CD8-positive, alpha-beta memory T cell (primary cell): ENCODE data around the gene PITRM1. TPM values are rescaled to one million over a fixed set of nuclear protein-coding genes. Genes with fewer than 3 reads are reported as not detected.

Source experiments
- CTCF ChIA-PET: fragments of 350-600 bp; sonication (Branson Sonifier 250); formaldehyde crosslinking; loops from one replicate; lab custom pipeline; 2021; ENCODE audit warnings: antibody characterized with exemption; lab: Charles Lee
- POLR2A ChIA-PET: fragments of 350-600 bp; sonication (Branson Sonifier 250); formaldehyde crosslinking; loops from one replicate; lab custom pipeline; 2021; ENCODE audit warnings: antibody characterized with exemption; lab: Charles Lee
- DNase-seq, 5 donors: peaks; one replicate each; pipeline versions ENCODE4 v3.0.0 to v3.0.0-alpha.2; 2020 to 2022; ENCODE audit warnings: mixed read lengths in 1 of 5
- H3K27ac ChIP-seq: one replicate; pipeline ENCODE4 v1.7.0; 2013; ENCODE audit warnings: low read depth, mild to moderate bottlenecking, low read length, moderate library complexity
- H3K27me3 ChIP-seq: 2 replicates; pipeline ENCODE4 v1.7.0; 2013; ENCODE audit warnings: low read length, mild to moderate bottlenecking; ENCODE audit not compliant: insufficient read depth, poor library complexity, severe bottlenecking
- H3K36me3 ChIP-seq: 2 replicates; pipeline ENCODE4 v1.7.0; 2013; ENCODE audit warnings: mild to moderate bottlenecking, low read length, moderate library complexity; ENCODE audit not compliant: insufficient read depth
- H3K4me1 ChIP-seq: 2 replicates; pipeline ENCODE4 v1.7.0; 2013; ENCODE audit warnings: mild to moderate bottlenecking, low read length, moderate library complexity; ENCODE audit not compliant: insufficient read depth
- H3K4me3 ChIP-seq: 2 replicates; pipeline ENCODE4 v1.7.0; 2013; ENCODE audit warnings: mild to moderate bottlenecking, low read length
- H3K9me3 ChIP-seq: 2 replicates; pipeline ENCODE4 v1.7.0; 2013; ENCODE audit warnings: mild to moderate bottlenecking, low read length
- H3K27ac Mint-ChIP-seq, 8 donors: one replicate each; pipeline ENCODE4 v1.8.0; 2020 to 2021; ENCODE audit warnings: mixed read lengths in 8 of 8, mild to moderate bottlenecking in 6 of 8, inconsistent platforms in 3 of 8, moderate library complexity in 3 of 8
- H3K27me3 Mint-ChIP-seq, 2 donors: one replicate each; pipeline ENCODE4 v1.8.0; 2020 to 2021; ENCODE audit warnings: mixed read lengths in 2 of 2, mild to moderate bottlenecking in 1 of 2, moderate library complexity in 1 of 2
- H3K36me3 Mint-ChIP-seq, 3 donors: one replicate each; pipeline ENCODE4 v1.8.0; 2020 to 2021; ENCODE audit warnings: mixed read lengths in 3 of 3, inconsistent platforms in 1 of 3, mild to moderate bottlenecking in 1 of 3
- H3K4me1 Mint-ChIP-seq, 3 donors: one replicate each; pipeline ENCODE4 v1.8.0; 2020 to 2021; ENCODE audit warnings: mixed read lengths in 3 of 3, inconsistent platforms in 1 of 3, mild to moderate bottlenecking in 1 of 3
- H3K4me3 Mint-ChIP-seq, 7 donors: one replicate each; pipeline ENCODE4 v1.8.0; 2020 to 2021; ENCODE audit warnings: mixed read lengths in 7 of 7, mild to moderate bottlenecking in 6 of 7, moderate library complexity in 4 of 7, inconsistent platforms in 2 of 7
- H3K9me3 Mint-ChIP-seq, 5 donors: one replicate each; pipeline ENCODE4 v1.8.0; 2020 to 2022; ENCODE audit warnings: mixed read lengths in 5 of 5, mild to moderate bottlenecking in 3 of 5, moderate library complexity in 2 of 5, inconsistent platforms in 1 of 5
- polyA plus RNA-seq: library from polyadenylated mRNA; unstranded; fragments of 300-500 nt; fragmentation: Illumina TruSeq; gene quantifications from one replicate; pipeline ENCODE4 v1.2.3, GENCODE V29; 2021
- total RNA-seq, 2 experiments: library from RNA; stranded (reverse); gene quantifications; one replicate each; pipeline ENCODE4 v1.2.3, GENCODE V29; 2021

Gene PITRM1
- total and polyA plus RNA-seq, 3 experiments from 2014 or later = 49.1 to 132 (median 132) TPM

DNA sequence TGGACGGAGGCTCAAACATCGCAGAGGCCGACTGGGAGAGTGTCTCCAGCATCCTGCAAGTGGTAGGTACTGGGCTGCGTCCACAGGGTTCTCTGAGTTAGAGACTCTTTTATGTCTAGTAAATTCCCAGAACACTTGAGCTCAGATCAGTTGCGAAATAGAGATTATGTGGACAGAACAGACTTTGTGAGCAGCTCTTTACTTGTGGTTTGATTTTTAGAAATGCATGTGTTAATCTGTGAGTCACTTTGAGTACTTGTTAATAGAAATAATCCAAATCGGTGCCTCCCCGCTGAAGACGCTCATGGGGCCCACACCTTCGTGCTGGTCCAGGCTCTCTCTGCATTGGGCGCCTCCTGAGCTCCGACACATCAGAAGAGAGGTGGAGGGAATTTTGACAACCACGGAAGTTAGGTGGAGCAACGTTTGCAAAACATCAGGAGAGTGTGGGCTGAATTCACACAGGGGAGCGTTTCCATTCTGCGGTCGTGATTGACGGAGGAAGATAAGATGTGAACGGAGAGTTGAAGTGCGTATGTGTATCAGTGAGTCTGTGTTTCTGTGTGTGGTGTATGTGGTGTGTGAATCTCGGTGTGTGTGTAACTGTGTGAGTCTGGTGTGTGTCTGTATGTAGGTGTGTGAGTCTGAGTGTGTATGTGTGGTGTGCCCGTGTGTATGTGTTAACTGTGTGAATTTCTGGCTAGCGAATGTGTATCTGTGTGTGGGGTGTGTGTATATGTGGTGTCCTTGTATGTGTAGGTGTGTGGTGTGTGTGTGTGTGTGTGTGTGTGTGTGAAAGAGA is 73.1 kb downstream of the PITRM1 start:
- Histone ChIP-seq H3K36me3 (peaks cover 16% of the 10 kb centered on the region), H3K27me3 (no peaks in the 10 kb centered on the region), H3K4me3 (no peak overlapping the region), H3K4me1 (peaks cover 9% of the 10 kb centered on the region), H3K9me3 (no peaks in the 10 kb centered on the region), H3K27ac (no peak overlapping the region)
- DNase-seq = no peak
- ChIA-PET CTCF (no interaction called here), POLR2A (no interaction called here)
- Mint-ChIP-seq H3K4me1 (peaks cover 23 to 32% (median 29%) of the 10 kb centered on the region in 3 donors), H3K4me3 (no peak overlapping the region), H3K27me3 (no peaks in the 10 kb centered on the region), H3K9me3 (no peaks in the 10 kb centered on the region), H3K27ac (peak overlapping the region in 1 of 8 donors; percentile 1), H3K36me3 (peaks cover 10 to 55% (median 23%) of the 10 kb centered on the region in 3 donors)

DNA sequence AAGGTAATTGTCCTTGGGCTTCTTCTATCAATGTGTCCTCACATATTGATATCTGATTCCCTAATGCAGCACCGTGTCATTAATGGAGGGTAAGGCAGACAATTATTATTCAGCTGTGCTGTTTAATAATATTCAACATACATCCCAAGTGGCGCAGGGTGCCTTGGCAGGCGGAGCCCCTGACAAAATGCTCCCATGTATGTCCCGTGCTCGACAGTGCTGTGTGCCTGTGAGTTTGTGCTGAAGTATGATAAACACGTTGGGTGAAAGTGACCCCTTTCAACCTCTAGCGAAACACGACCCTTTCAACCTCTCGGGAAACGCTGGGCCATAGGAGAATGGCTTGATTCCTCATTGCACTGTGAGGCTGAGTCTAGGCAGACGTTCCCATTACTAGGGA is 73.9 kb downstream of the PITRM1 start:
- ChIA-PET POLR2A (no interaction called here), CTCF (no interaction called here)
- Mint-ChIP-seq H3K27me3 (no peaks in the 10 kb centered on the region), H3K9me3 (no peaks in the 10 kb centered on the region), H3K4me1 (peaks cover 31 to 41% (median 37%) of the 10 kb centered on the region in 3 donors), H3K4me3 (no peak overlapping the region), H3K36me3 (peaks cover 15 to 49% (median 17%) of the 10 kb centered on the region in 3 donors), H3K27ac (peak overlapping the region in 1 of 8 donors; percentile 51)
- no peak overlapping the region for H3K4me3 ChIP-seq
- H3K27me3 ChIP-seq = no peaks in the 10 kb centered on the region
- peaks cover 16% of the 10 kb centered on the region for H3K36me3 ChIP-seq
- H3K27ac ChIP-seq = no peak overlapping the region
- H3K9me3 ChIP-seq = no peaks in the 10 kb centered on the region
- no peak for DNase-seq
- peaks cover 9% of the 10 kb centered on the region for H3K4me1 ChIP-seq

DNA sequence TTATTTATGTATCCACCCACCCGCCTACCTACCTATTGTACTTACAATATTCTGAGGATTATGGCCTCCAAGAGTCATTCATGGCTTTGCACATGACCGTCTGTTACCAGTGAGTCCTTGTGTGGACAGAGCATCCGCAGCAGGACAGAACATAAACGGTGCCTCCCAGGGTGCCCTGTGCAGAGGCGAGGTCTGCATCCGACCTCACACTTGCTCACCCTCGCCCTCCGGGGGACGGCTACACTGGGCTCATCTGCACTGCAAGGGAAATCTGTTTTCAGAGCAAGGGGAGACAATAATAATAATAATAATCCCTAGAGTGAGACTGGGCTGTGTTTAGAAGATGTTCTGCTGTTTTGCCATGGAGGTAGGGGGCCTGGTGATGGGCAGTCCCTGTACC is 75.4 kb downstream of the PITRM1 start:
- Mint-ChIP-seq H3K4me1 (peaks cover 43 to 55% (median 53%) of the 10 kb centered on the region in 3 donors), H3K4me3 (no peak overlapping the region), H3K27ac (peak overlapping the region in 1 of 8 donors; percentile 61), H3K36me3 (peaks cover 10 to 38% (median 13%) of the 10 kb centered on the region in 3 donors), H3K9me3 (no peaks in the 10 kb centered on the region), H3K27me3 (no peaks in the 10 kb centered on the region)
- CTCF ChIA-PET = no interaction called here
- no peaks in the 10 kb centered on the region for H3K27me3 ChIP-seq
- H3K36me3 ChIP-seq = peaks cover 11% of the 10 kb centered on the region
- no peak for DNase-seq
- no peak overlapping the region for H3K4me3 ChIP-seq
- peaks cover 14% of the 10 kb centered on the region for H3K4me1 ChIP-seq
- H3K27ac ChIP-seq = no peak overlapping the region
- POLR2A ChIA-PET = no interaction called here
- no peaks in the 10 kb centered on the region for H3K9me3 ChIP-seq

DNA sequence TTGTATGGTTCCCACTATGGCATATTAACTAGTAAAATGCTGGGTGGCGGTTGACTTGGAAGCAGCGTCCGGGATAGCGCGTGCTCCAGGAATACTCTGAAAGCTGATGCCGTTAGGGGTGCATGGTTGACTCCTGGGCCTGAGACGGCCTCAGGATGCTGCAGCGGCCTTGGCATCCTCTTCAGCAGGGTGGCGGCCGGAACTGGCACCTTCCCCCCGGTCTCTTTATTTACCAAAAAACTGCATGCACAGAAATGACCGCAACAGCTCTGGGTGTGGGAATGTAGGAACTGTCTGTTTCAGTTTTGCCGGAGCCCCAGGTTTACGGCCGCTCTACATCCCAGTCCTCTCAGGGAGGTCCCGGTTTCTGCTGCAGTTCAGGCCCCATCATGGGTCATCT is 76.4 kb downstream of the PITRM1 start:
- peaks cover 18% of the 10 kb centered on the region for H3K4me1 ChIP-seq
- Mint-ChIP-seq H3K4me3 (peak overlapping the region in 4 of 7 donors; percentile 5 to 54 (median 27)), H3K4me1 (peaks cover 49 to 63% (median 61%) of the 10 kb centered on the region in 3 donors), H3K9me3 (no peaks in the 10 kb centered on the region), H3K36me3 (peaks cover 10 to 37% (median 10%) of the 10 kb centered on the region in 3 donors), H3K27ac (peak overlapping the region in 3 of 8 donors; percentile 17 to 64 (median 51)), H3K27me3 (no peaks in the 10 kb centered on the region)
- ChIA-PET CTCF (interaction anchor here (1.3 kb wide), 1 partner anchor 97 kb away, joined by 3 read pairs; no protein-coding TSS in a partner anchor), POLR2A (no interaction called here)
- no peaks in the 10 kb centered on the region for H3K27me3 ChIP-seq
- no peaks in the 10 kb centered on the region for H3K9me3 ChIP-seq
- peak overlapping the region; percentile 64 for H3K27ac ChIP-seq
- no peak overlapping the region for H3K4me3 ChIP-seq
- no peak for DNase-seq
- H3K36me3 ChIP-seq = peaks cover 11% of the 10 kb centered on the region

DNA sequence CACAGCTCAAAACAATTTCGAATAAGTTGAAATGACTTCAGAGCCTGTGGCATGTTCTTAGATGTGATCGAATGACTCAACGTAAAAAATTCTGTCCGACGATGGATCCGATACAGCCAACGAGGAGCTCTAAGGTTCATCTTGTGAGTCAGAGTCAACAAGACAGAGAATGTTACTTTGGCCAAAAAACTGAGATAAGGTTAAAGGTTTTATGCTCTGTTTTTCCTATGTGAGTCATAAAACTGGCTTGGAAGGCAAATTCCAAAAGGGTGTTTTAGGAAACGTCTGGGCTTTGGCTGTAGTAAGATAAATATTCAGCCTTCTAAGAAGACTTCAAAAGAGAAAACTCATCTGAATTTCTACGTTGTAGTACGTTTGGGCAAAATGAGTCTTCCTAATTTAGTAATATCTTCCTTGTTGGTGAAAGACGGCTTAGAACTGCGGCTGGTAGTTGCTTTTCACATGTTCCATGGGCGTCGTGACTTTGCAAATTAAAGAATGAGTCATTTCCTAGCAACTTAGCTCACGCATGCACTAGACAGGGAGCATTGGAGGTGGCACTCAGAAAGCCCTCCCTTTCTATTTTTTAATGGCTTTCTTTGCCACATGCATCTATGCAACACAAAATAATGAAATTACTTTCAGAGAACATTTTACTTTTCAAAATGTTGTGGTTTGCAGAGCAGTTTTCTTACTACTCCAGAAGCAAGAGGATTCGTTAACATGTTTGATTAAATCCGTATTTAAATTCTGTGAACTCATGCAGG is 77.0 kb downstream of the PITRM1 start:
- peaks cover 10 to 35% (median 12%) of the 10 kb centered on the region in 3 donors for H3K36me3 Mint-ChIP-seq
- ChIA-PET POLR2A (interaction anchor here (1.7 kb wide), 1 partner anchor 27 kb away, joined by 5 read pairs; no protein-coding TSS in a partner anchor), CTCF (interaction anchor here (1.3 kb wide), 1 partner anchor 98 kb away, joined by 3 read pairs; no protein-coding TSS in a partner anchor)
- Histone ChIP-seq H3K4me1 (peaks cover 21% of the 10 kb centered on the region), H3K4me3 (no peak overlapping the region), H3K9me3 (no peaks in the 10 kb centered on the region), H3K27ac (peak overlapping the region; percentile 64), H3K36me3 (peaks cover 11% of the 10 kb centered on the region), H3K27me3 (no peaks in the 10 kb centered on the region)
- H3K9me3 Mint-ChIP-seq = no peaks in the 10 kb centered on the region
- H3K4me1 Mint-ChIP-seq = peaks cover 51 to 69% (median 67%) of the 10 kb centered on the region in 3 donors
- peak overlapping the region in 4 of 7 donors; percentile 5 to 54 (median 24) for H3K4me3 Mint-ChIP-seq
- peak in 3 of 5 donors; percentile 15 to 58 (median 24) for DNase-seq
- H3K27me3 Mint-ChIP-seq = no peaks in the 10 kb centered on the region
- peak overlapping the region; percentile 13 to 67 (median 54) for H3K27ac Mint-ChIP-seq

DNA sequence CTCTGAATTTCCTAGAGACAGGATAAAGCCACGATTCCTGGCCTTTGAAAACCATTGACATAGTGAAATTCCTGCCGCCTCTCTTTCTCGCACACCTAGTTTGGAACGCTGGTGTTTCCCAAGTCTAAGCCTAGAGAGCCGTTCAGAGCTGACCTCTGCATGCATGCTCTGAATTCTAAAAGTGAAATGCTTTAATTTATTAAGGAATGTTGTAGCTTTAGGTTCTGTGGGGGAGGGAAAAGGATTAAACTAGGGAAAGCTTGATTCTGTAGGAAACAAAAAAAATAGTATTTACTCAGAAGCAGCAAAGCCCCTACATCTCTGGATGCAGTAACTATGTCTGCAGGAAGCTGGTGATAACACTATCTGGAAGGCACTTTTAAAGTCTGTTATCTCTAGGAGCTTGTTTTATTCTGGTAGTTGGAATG is 78.0 kb downstream of the PITRM1 start:
- Histone ChIP-seq H3K27me3 (no peaks in the 10 kb centered on the region), H3K36me3 (peaks cover 3% of the 10 kb centered on the region), H3K27ac (peak overlapping the region; percentile 64), H3K4me1 (peaks cover 21% of the 10 kb centered on the region), H3K4me3 (no peak overlapping the region), H3K9me3 (no peaks in the 10 kb centered on the region)
- Mint-ChIP-seq H3K9me3 (no peaks in the 10 kb centered on the region), H3K36me3 (peaks cover 6 to 31% (median 13%) of the 10 kb centered on the region in 3 donors), H3K4me3 (peak overlapping the region in 1 of 7 donors; percentile 54), H3K27me3 (no peaks in the 10 kb centered on the region), H3K4me1 (peaks cover 52 to 76% (median 73%) of the 10 kb centered on the region in 3 donors), H3K27ac (peak overlapping the region in 3 of 8 donors; percentile 46 to 67 (median 51))
- ChIA-PET CTCF (no interaction called here), POLR2A (interaction anchor here (1.7 kb wide), 1 partner anchor 26 kb away, joined by 5 read pairs; no protein-coding TSS in a partner anchor)
- DNase-seq = no peak

DNA sequence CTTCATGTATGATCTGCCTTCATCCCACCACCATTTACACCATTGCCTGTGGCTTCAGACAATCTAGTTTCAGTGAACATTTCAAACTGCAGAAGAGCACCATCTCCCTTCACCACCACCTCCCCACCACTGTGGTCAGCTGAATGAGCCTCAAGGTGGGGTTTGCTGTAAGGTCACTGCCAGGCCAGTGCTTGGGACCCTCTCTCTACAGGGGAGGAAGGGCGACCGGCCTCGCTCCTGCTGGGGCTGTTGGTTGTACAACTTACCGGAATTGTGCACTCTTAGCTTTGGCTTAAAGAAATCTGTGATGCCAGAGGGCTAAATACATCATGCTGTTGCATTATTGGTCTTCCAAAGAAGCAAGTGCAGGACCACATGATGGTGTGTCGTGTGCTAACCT is 78.6 kb downstream of the PITRM1 start:
- H3K27me3 Mint-ChIP-seq = no peaks in the 10 kb centered on the region
- Histone ChIP-seq H3K4me3 (no peak overlapping the region), H3K27me3 (no peaks in the 10 kb centered on the region), H3K27ac (peak overlapping the region; percentile 64), H3K36me3 (no peaks in the 10 kb centered on the region), H3K9me3 (no peaks in the 10 kb centered on the region), H3K4me1 (peaks cover 21% of the 10 kb centered on the region)
- ChIA-PET CTCF (interaction anchor here (0.7 kb wide), 1 partner anchor 133 kb away, joined by 3 read pairs; no protein-coding TSS in a partner anchor), POLR2A (interaction anchor here (1.7 kb wide), 1 partner anchor 25 kb away, joined by 5 read pairs; no protein-coding TSS in a partner anchor)
- DNase-seq = no peak
- H3K9me3 Mint-ChIP-seq = no peaks in the 10 kb centered on the region
- H3K4me1 Mint-ChIP-seq = peaks cover 51 to 78% (median 74%) of the 10 kb centered on the region in 3 donors
- H3K27ac Mint-ChIP-seq = peak overlapping the region in 4 of 8 donors; percentile 0 to 61 (median 28)
- H3K36me3 Mint-ChIP-seq = peaks cover 4 to 28% (median 10%) of the 10 kb centered on the region in 3 donors
- H3K4me3 Mint-ChIP-seq = peak overlapping the region in 2 of 7 donors; percentile 13 to 20
